K562 (cell line): Measurements from ENCODE around the gene TMEM88. TPM values are rescaled to one million over a fixed set of nuclear protein-coding genes. Genes with fewer than 3 reads are reported as not detected.

Experiments used
- ATF4 ChIP-seq: fragments of 450-650 bp; formaldehyde crosslinking; IDR thresholded peaks from 2 replicates; pipeline ENCODE4 v1.4.0; 2022; ENCODE audit warnings: mild to moderate bottlenecking, moderate library complexity
- EP300 ChIP-seq: IDR thresholded peaks from 2 replicates; pipeline ENCODE4 v1.6.1; 2012; ENCODE audit warnings: low read length, improper control_type of control experiment
- ETV1 ChIP-seq: fragments of 450-650 bp; conservative IDR thresholded peaks from 2 replicates; pipeline ENCODE4 v1.6.1; 2016; ENCODE audit warnings: missing genetic modification characterization, control low read depth, low read depth, missing compliant biosample characterization
- FOXA1 ChIP-seq: fragments of 450-650 bp; IDR thresholded peaks from 2 replicates; pipeline ENCODE4 v1.6.1; 2016; ENCODE audit warnings: mild to moderate bottlenecking, borderline replicate concordance
- HMGXB4 ChIP-seq: sonication (generic); formaldehyde crosslinking; IDR thresholded peaks from 2 replicates; pipeline ENCODE4 v1.8.1; 2023; ENCODE audit warnings: mild to moderate bottlenecking, missing genetic modification reagents
- HNRNPK ChIP-seq: fragments of 200-400 bp; formaldehyde crosslinking; IDR thresholded peaks from one replicate; pipeline ENCODE4 v1.6.1; 2018; ENCODE audit warnings: mild to moderate bottlenecking, low read depth, low read length; ENCODE audit not compliant: poor library complexity, severe bottlenecking
- JUND ChIP-seq, 2 experiments: IDR thresholded peaks; 2 replicates in 1 of 2; 3 replicates in 1 of 2; pipeline ENCODE4 v1.6.1; 2011; ENCODE audit warnings: borderline replicate concordance in 2 of 2, low read depth in 2 of 2, low read length in 2 of 2, improper control_type of control experiment in 1 of 2, missing biosample characterization in 1 of 2, missing genetic modification characterization in 1 of 2, missing genetic modification reagents in 1 of 2
- KDM1A ChIP-seq, 2 experiments: fragments of 450-650 bp; IDR thresholded peaks; 2 replicates each; pipeline ENCODE4 v1.6.1; 2016; ENCODE audit warnings: mild to moderate bottlenecking in 2 of 2
- MAFG ChIP-seq: fragments of 450-650 bp; conservative IDR thresholded peaks from 2 replicates; pipeline ENCODE4 v1.6.1; 2016; ENCODE audit warnings: missing genetic modification characterization, missing compliant biosample characterization
- MTA2 ChIP-seq: fragments of 450-650 bp; IDR thresholded peaks from 2 replicates; pipeline ENCODE4 v1.6.1; 2016; ENCODE audit warnings: low read depth
- RNF2 ChIP-seq: sonication (generic); IDR thresholded peaks from 2 replicates; pipeline ENCODE4 v1.6.1; 2016
- VEZF1 ChIP-seq: fragments of 200-800 bp; sonication (Bioruptor generic); IDR thresholded peaks from 2 replicates; pipeline ENCODE4 v1.6.1; 2017; ENCODE audit warnings: missing genetic modification characterization, missing compliant biosample characterization
- ZBTB11 ChIP-seq, 3 experiments: fragments of 200-800 bp in 1 of 3; fragments of 250-450 bp in 1 of 3; fragments of 450-650 bp in 1 of 3; sonication (Bioruptor Pico) in 1 of 3; sonication (Bioruptor generic) in 1 of 3; formaldehyde crosslinking in 1 of 3; IDR thresholded peaks; 2 replicates each; pipeline versions ENCODE4 v1.6.1 to v1.8.0; 2016 to 2022; ENCODE audit warnings: mild to moderate bottlenecking in 2 of 3, missing genetic modification characterization in 2 of 3, missing compliant biosample characterization in 1 of 3, moderate library complexity in 1 of 3
- ZFX ChIP-seq: sonication (generic); formaldehyde crosslinking; IDR thresholded peaks from 2 replicates; pipeline ENCODE4 v1.8.0; 2022; ENCODE audit warnings: mild to moderate bottlenecking, missing genetic modification reagents, moderate library complexity
- ZNF263 ChIP-seq: sonication (generic); formaldehyde crosslinking; IDR thresholded peaks from 2 replicates; pipeline ENCODE4 v1.8.0; 2022; ENCODE audit warnings: mild to moderate bottlenecking, missing genetic modification reagents, borderline replicate concordance
- ZSCAN32 ChIP-seq: fragments of 450-650 bp; formaldehyde crosslinking; IDR thresholded peaks from 2 replicates; pipeline ENCODE4 v1.4.0; 2020; ENCODE audit warnings: mild to moderate bottlenecking, moderate library complexity
- polyA plus RNA-seq, 8 experiments: library from polyadenylated mRNA; depleted of rRNA in 4 of 8; stranded (reverse) in 5 of 8; unstranded in 3 of 8; fragments of >200 nt; fragmentation: Nextera tagmentation in 2 of 8; fragmentation: Illumina TruSeq in 1 of 8; extraction: Ambion mirVana in 2 of 8; extraction: Trizol in 1 of 8; gene quantifications; 2 replicates each; pipeline versions ENCODE4 v1.2.1 to v1.2.3, GENCODE V29; 2011 to 2014; ENCODE audit warnings: inconsistent platforms in 1 of 8, missing spikeins in 1 of 8
- total RNA-seq, 7 experiments: library from RNA; depleted of rRNA in 6 of 7; stranded (reverse); fragments of >200 nt in 6 of 7; fragmentation: Illumina TruSeq in 2 of 7; extraction: Trizol in 2 of 7; gene quantifications; 2 replicates each; pipeline versions ENCODE4 v1.2.1 to v1.2.3, GENCODE V29; 2011 to 2021; ENCODE audit warnings: low replicate concordance in 1 of 7

Gene TMEM88
- total and polyA plus RNA-seq, 9 of the 15 experiments (the other 6 are each of a cell fraction or from before 2014, with no cell fraction given): 0.10 to 1.4 (median 0.36) TPM; not detected in 3

- TF ChIP-seq ATF4 (CRISPR knock-in tag): peak; percentile 97
- TF ChIP-seq MAFG (tag): no peak
- TF ChIP-seq ZBTB11 (CRISPR knock-in tag; IDR thresholded peaks at IDR 0.05): no peak
- TF ChIP-seq RNF2: peak; percentile 43
- peak; percentile 82 for TF ChIP-seq EP300
- TF ChIP-seq ETV1 (tag): peak; percentile 60
- no peak for TF ChIP-seq HNRNPK
- no peak for TF ChIP-seq FOXA1
- peak; percentile 85; the same call in 1 of the 2 replicates for TF ChIP-seq ZSCAN32 (CRISPR knock-in tag)
- no peak for TF ChIP-seq MTA2
- peak; percentile 85 for TF ChIP-seq JUND (IDR thresholded peaks at IDR 0.05; ENCODE audit: borderline replicate concordance, low read depth, low read length)
- TF ChIP-seq JUND (tag; IDR thresholded peaks at IDR 0.05; ENCODE audit: borderline replicate concordance, low read depth, low read length): peak; percentile 49; the same call in 1 of the 3 replicates
- no peak for TF ChIP-seq HMGXB4 (CRISPR knock-in tag)
- TF ChIP-seq ZFX (CRISPR knock-in tag): peak; percentile 32; the same call in 1 of the 2 replicates
- TF ChIP-seq KDM1A (IDR thresholded peaks at IDR 0.05): no peak
- peak; percentile 86 for TF ChIP-seq VEZF1 (CRISPR knock-in tag)
- TF ChIP-seq ZNF263 (CRISPR knock-in tag): peak; percentile 83; the same call in 1 of the 2 replicates
These were observed 16.5 kb upstream of the TMEM88 start (continued) for GRCh38 chr17:7838090-7839075.
